GM12873 (cell line): ENCODE data around the gene TMEM184A.

Experiments used
- CTCF ChIP-seq: IDR thresholded peaks from 2 replicates; pipeline ENCODE4 v1.5.1; 2012; ENCODE audit warnings: low read depth, mild to moderate bottlenecking, moderate library complexity, low read length, control low read depth; ENCODE audit not compliant: insufficient read depth; ENCODE audit errors: missing control alignments

Gene TMEM184A

DNA sequence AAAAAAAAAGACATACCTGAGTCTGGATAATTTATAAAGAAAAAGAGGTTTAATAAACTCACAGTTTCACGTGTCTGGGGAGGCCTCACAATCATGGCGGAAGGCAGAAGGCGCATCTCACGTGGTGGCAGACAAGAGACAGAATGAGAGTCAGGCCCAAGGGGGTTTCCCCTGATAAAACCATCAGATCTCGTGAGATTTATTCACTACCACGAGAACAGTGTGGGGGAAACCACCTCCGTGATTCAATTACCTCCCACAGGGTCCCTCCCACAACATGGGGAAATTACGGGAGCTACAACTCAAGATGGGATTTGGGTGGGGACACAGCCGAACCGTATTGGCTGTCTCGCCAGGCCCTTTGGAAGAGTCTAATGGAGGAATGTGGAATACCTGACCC is 34.5 kb downstream of the TMEM184A start:
- no peak for TF ChIP-seq CTCF

DNA sequence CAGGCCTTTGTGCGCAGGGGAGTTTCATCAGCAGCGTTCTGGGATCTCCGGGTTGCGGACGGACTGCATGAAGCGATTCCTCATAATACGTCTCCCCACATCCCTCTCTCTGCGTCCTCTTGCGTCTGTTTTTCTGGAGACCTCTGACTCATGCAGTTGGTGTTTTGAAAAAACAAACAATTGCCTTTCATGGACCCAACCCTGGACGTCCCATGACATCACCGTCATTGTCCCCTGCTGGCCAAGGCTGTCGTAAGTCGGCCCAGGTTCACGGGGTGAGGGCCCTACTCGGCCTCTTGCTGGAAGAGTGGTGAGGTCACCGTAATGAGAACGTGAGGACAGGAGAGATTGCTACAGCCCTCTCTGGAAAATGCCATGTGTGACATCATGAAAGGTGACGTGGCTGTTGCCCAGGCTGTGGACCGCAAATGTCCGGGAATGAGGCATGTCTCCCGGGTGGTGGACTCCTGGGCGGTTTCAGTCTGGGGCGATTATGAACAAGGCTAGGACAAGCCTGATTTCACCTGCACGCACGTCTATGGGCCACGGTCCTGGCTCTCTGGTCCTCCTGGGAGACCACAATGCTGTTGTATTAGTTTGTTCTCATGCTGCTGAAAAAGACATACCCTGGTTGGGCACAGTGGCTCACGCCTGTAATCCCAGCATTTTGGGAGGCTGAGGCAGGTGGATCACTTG is 35.3 kb downstream of the TMEM184A start:
- no peak for TF ChIP-seq CTCF

DNA sequence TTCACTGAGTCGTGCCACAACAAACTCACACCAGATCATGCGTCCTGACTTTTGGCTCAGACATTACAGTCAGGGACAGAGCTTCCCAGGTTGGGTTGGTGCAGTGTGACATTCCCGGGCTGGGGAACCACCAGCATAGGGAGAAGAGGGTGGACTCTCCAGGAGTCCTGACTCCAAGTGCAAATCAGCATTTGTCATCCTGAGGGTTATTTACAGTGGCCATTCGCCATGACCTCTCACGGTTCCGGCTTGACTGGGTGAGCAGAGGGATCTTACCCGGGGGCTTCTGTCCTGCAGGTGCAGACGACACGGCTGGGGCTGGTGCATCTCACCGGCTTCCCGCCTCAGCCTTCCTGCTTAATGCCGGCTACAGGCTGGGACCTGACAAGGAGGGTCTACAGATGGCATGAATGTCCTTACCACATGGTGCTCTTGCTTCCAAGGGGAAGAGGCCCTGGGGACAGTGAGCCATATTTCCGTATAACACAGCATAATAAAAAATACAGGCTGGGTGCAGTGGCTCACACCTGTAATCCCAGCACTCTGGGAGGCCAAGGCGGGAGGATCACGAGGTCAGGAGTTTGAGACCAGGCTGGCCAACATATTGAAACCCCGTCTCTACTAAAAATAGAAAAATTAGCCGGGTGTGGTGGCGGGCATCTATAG is 39.3 kb downstream of the TMEM184A start:
- no peak for TF ChIP-seq CTCF

DNA sequence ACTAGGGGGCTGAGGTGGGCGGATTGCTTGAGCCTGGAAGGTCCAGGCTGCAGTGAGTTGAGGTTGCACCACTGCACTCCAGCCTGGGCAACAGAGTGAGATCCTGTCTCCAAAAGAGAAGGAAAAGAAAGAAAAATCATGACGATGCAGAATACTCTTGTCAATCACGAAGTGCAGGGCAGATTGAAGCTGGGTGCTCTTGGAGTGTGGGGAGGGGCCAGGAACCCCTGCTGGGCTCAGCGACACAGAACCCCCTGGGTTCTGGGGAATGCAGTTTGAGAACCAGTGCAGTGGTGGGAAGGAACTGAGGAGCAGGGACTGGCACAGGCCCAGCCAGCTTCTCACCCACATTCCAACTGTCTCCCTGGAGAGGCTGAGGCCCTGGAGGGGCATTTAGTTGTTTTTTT is 41.0 kb downstream of the TMEM184A start:
- no peak for TF ChIP-seq CTCF

- TF ChIP-seq CTCF = no peak
These were observed 41.6 kb downstream of the TMEM184A start for GRCh38 chr7:1514407-1514806.

DNA sequence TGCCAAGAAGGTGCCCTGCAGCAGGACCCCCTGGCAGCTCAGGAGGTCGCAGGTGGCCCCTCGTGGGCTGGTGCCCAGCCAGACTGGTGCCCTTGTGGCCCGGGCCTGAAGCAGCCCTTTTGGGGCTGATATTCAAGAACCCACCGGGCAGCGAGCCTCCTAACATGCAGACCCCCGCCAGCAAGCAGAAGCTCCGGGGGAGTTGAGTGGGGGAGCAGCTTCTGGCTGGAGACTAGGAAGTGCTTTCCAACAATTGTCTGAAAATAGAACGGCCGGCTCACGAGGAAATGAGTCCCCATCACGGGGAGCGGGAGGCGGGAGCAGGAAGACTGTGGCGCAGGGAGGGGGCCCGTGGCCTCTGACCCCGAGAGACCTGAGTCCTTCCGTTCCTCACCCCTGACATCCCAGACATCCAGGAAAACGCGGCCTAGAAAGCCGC is 42.3 kb downstream of the TMEM184A start:
- TF ChIP-seq CTCF = no peak

- TF ChIP-seq CTCF = no peak
These were observed 43.0 kb downstream of the TMEM184A start for GRCh38 chr7:1512781-1513656.
